ENCODE results near the gene OPHN1. TPM values are rescaled to one million over a fixed set of nuclear protein-coding genes. Genes with fewer than 3 reads are reported as not detected.
"Not testable (repeated sequence)": the region's sequence is repeated elsewhere in the genome, so short reads cannot be mapped to it uniquely, and the experiment has no call there.

The OPHN1 gene
- total RNA-seq, 4 donors from 2014 or later = 6.9 to 14.0 (median 10.2) TPM

- H3K36me3 ChIP-seq = no peaks in the 10 kb centered on the region
- WGBS, 2 donors (ENCODE audit: low coverage in 1 of 2) = 100% methylated on average over 2 of the region's 2 CpGs; no CpG with 5 or more reads in 1 of the 2 donors
- ATAC-seq = no peak
Measured at GRCh38 chrX:68402094-68402493, 31.2 kb downstream of the OPHN1 start.

GRCh38 chrX:68398291-68398690 is 35.0 kb downstream of the OPHN1 start:
- H3K4me1 ChIP-seq = peaks cover 0 to 2% (median 0%) of the 10 kb centered on the region in 3 donors
- H3K4me3 ChIP-seq = no peak overlapping the region
- WGBS, 2 donors (ENCODE audit: low coverage in 1 of 2) = 60 to 71% methylated on average over 1 to 3 of the region's 3 CpGs
- no peak for ATAC-seq
- H3K36me3 ChIP-seq = no peaks in the 10 kb centered on the region
- H3K9me3 ChIP-seq = no peaks in the 10 kb centered on the region
- H3K27ac ChIP-seq = no peak overlapping the region
- TF ChIP-seq CTCF (IDR thresholded peaks at IDR 0.05) (no peak), POLR2A (IDR thresholded peaks at IDR 0.05) (no peak), POLR2AphosphoS5 (IDR thresholded peaks at IDR 0.05) (no peak), EP300 (IDR thresholded peaks at IDR 0.05) (no peak)
- no peaks in the 10 kb centered on the region for H3K27me3 ChIP-seq

More at GRCh38 chrX:68402094-68402493, 31.2 kb downstream of the OPHN1 start:
- Histone ChIP-seq H3K9me3 (no peaks in the 10 kb centered on the region), H3K27ac (no peak overlapping the region), H3K4me1 (peaks cover 0 to 6% (median 0%) of the 10 kb centered on the region in 3 donors), H3K27me3 (no peaks in the 10 kb centered on the region), H3K4me3 (no peak overlapping the region)
- TF ChIP-seq POLR2AphosphoS5 (IDR thresholded peaks at IDR 0.05) (no peak), EP300 (IDR thresholded peaks at IDR 0.05) (no peak), POLR2A (IDR thresholded peaks at IDR 0.05) (no peak), CTCF (IDR thresholded peaks at IDR 0.05) (no peak)

GRCh38 chrX:68396953-68397352 is 36.3 kb downstream of the OPHN1 start:
- Histone ChIP-seq H3K4me1 (no peaks in the 10 kb centered on the region), H3K9me3 (no peaks in the 10 kb centered on the region), H3K27ac (no peak overlapping the region), H3K36me3 (no peaks in the 10 kb centered on the region), H3K4me3 (no peak overlapping the region), H3K27me3 (no peaks in the 10 kb centered on the region)
- 20 to 44% methylated on average over 2 of the region's 2 CpGs for WGBS, 2 donors (ENCODE audit: low coverage in 1 of 2)
- no peak for TF ChIP-seq POLR2A (IDR thresholded peaks at IDR 0.05)
- no peak for TF ChIP-seq EP300 (IDR thresholded peaks at IDR 0.05)
- TF ChIP-seq POLR2AphosphoS5 (IDR thresholded peaks at IDR 0.05) = no peak
- TF ChIP-seq CTCF (IDR thresholded peaks at IDR 0.05) = no peak
- ATAC-seq = no peak

- H3K36me3 ChIP-seq, H3K27me3 ChIP-seq, H3K27ac ChIP-seq, H3K4me1 ChIP-seq, H3K9me3 ChIP-seq, H3K4me3 ChIP-seq, ATAC-seq: not testable (repeated sequence)
- 81 to 88% methylated on average over 1 to 3 of the region's 3 CpGs for WGBS, 2 donors (ENCODE audit: low coverage in 1 of 2)
Measured at GRCh38 chrX:68389419-68389960, 43.8 kb downstream of the OPHN1 start.

- WGBS, 2 donors (ENCODE audit: low coverage in 1 of 2) = 49 to 51% methylated on average over 3 of the region's 3 CpGs
- Histone ChIP-seq H3K36me3 (no peaks in the 10 kb centered on the region), H3K27me3 (no peaks in the 10 kb centered on the region), H3K4me3 (no peak overlapping the region), H3K9me3 (no peaks in the 10 kb centered on the region), H3K27ac (no peak overlapping the region), H3K4me1 (no peaks in the 10 kb centered on the region)
- TF ChIP-seq POLR2AphosphoS5 (IDR thresholded peaks at IDR 0.05) = no peak
- ATAC-seq = no peak
Measured at GRCh38 chrX:68387776-68388175, 45.5 kb downstream of the OPHN1 start.

- ATAC-seq = peak; percentile 25
- H3K27ac ChIP-seq = peak overlapping the region in 1 of 4 donors; percentile 35
- no peaks in the 10 kb centered on the region for H3K4me1 ChIP-seq
- H3K4me3 ChIP-seq = no peak overlapping the region
- no peaks in the 10 kb centered on the region for H3K9me3 ChIP-seq
- TF ChIP-seq POLR2AphosphoS5 (IDR thresholded peaks at IDR 0.05) = no peak
- TF ChIP-seq EP300 (IDR thresholded peaks at IDR 0.05) = no peak
- no peak for TF ChIP-seq CTCF (IDR thresholded peaks at IDR 0.05)
- no peak for TF ChIP-seq POLR2A (IDR thresholded peaks at IDR 0.05)
- 41 to 80% methylated on average over 4 to 5 of the region's 5 CpGs for WGBS, 2 donors (ENCODE audit: low coverage in 1 of 2)
- H3K27me3 ChIP-seq = no peaks in the 10 kb centered on the region
- H3K36me3 ChIP-seq = no peaks in the 10 kb centered on the region
Measured at GRCh38 chrX:68383540-68383939, 49.8 kb downstream of the OPHN1 start.

GRCh38 chrX:68377579-68377978 is 55.7 kb downstream of the OPHN1 start:
- 100% methylated on average over 3 to 5 of the region's 5 CpGs for WGBS, 2 donors (ENCODE audit: low coverage in 1 of 2)
- not testable (repeated sequence) for H3K4me1 ChIP-seq, ATAC-seq, H3K27me3 ChIP-seq, H3K9me3 ChIP-seq, H3K27ac ChIP-seq, H3K4me3 ChIP-seq, H3K36me3 ChIP-seq

Measured in gastroesophageal sphincter (tissue), 4 donors.